ENCODE measurements around the gene RCSD1. TPM values are rescaled to one million over a fixed set of nuclear protein-coding genes. Genes with fewer than 3 reads are reported as not detected.

The RCSD1 gene
- total and polyA plus RNA-seq, 2 donors (not counting 3 experiments of a cell fraction or from before 2014, with no cell fraction given) = 0.08 to 1.00 TPM

DNA sequence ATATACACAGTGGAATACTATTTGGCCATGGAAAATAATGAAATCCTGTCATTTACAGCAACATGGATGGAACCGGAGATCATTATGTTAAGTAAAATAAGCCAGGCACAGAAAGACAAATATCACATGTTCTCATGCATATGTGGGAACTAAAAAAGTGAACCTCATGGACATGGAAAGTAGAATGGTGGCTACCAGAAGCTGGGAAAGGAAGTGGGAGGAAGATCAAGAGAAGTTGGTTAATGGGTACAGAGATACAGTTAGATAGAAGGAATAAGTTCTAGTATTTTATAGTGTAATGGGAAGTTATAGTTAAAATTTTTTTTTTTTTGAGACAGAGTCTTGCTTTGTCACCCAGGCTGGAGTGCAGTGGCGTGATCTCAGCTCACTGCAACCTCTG lies 41.7 kb upstream of the RCSD1 start:
- FAIRE-seq (no peak), DNase-seq (ENCODE audit: low read depth, low spot score) (no peak)
- no peak overlapping the region for H3K9ac ChIP-seq (replicated peaks; ENCODE audit: extremely low read depth, insufficient read depth, low read length)
- dilution Hi-C loops (cut with MboI; ENCODE audit: extremely low pct_ligation_motif_present, low sequenced_read_pairs) = no loop called here
- H3K27ac ChIP-seq (ENCODE audit: insufficient read depth, low read depth, low read length) = no peak overlapping the region
- no peaks in the 10 kb centered on the region for H4K20me1 ChIP-seq (replicated peaks; ENCODE audit: control insufficient read depth, extremely low read depth, insufficient read depth, low read length)
- H2AFZ ChIP-seq (ENCODE audit: low read depth, low read length) = no peak overlapping the region
- intact Hi-C loops (cut with micrococcal nuclease) = no loop called here
- H3K4me2 ChIP-seq (ENCODE audit: insufficient read depth, low read length) = no peak overlapping the region
- H3K79me2 ChIP-seq (ENCODE audit: control insufficient read depth, insufficient read depth, low read length) = no peaks in the 10 kb centered on the region
- no peaks in the 10 kb centered on the region for H3K27me3 ChIP-seq (ENCODE audit: control insufficient read depth in 2 of 2, insufficient read depth in 2 of 2, low read length in 2 of 2)
- no peak overlapping the region for H3K4me3 ChIP-seq (replicated peaks in 1 of 3; ENCODE audit: insufficient read depth in 1 of 3, low read depth in 1 of 3, low read length in 3 of 3)
- no TSS peak for BruUV-seq (replicated peaks)
- H3K9me1 ChIP-seq (replicated peaks; ENCODE audit: control insufficient read depth, extremely low read depth, insufficient read depth, low read length) = no peaks in the 10 kb centered on the region
- POLR2A ChIA-PET = interaction anchor here (0.7 kb wide), 1 partner anchor 43 kb away, joined by 3 read pairs; no protein-coding TSS in a partner anchor
- TF ChIP-seq FOS (IDR thresholded peaks at IDR 0.05; ENCODE audit: borderline replicate concordance, insufficient read depth, low read length) = no peak
- TF ChIP-seq, protein P1, sequence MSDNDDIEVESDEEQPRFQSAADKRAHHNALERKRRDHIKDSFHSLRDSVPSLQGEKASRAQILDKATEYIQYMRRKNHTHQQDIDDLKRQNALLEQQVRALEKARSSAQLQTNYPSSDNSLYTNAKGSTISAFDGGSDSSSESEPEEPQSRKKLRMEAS (IDR thresholded peaks at IDR 0.05; ENCODE audit: insufficient read depth, insufficient read length) = no peak
- TF ChIP-seq, protein P2, sequence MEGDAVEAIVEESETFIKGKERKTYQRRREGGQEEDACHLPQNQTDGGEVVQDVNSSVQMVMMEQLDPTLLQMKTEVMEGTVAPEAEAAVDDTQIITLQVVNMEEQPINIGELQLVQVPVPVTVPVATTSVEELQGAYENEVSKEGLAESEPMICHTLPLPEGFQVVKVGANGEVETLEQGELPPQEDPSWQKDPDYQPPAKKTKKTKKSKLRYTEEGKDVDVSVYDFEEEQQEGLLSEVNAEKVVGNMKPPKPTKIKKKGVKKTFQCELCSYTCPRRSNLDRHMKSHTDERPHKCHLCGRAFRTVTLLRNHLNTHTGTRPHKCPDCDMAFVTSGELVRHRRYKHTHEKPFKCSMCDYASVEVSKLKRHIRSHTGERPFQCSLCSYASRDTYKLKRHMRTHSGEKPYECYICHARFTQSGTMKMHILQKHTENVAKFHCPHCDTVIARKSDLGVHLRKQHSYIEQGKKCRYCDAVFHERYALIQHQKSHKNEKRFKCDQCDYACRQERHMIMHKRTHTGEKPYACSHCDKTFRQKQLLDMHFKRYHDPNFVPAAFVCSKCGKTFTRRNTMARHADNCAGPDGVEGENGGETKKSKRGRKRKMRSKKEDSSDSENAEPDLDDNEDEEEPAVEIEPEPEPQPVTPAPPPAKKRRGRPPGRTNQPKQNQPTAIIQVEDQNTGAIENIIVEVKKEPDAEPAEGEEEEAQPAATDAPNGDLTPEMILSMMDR (IDR thresholded peaks at IDR 0.05; ENCODE audit: extremely low read depth in 1 of 2, insufficient read depth in 1 of 2, low read depth in 1 of 2, low read length in 2 of 2) = no peak
- no peak for TF ChIP-seq EZH2 (IDR thresholded peaks at IDR 0.05; ENCODE audit: borderline replicate concordance, low read depth, low read length, severe bottlenecking)
- no peak for TF ChIP-seq POLR2AphosphoS5 (IDR thresholded peaks at IDR 0.05; ENCODE audit: insufficient read depth, low read depth, low read length)
- no peak for TF ChIP-seq JUN (IDR thresholded peaks at IDR 0.05; ENCODE audit: borderline replicate concordance, insufficient read depth, insufficient read length, low read depth)
- no peak for TF ChIP-seq GATA2 (IDR thresholded peaks at IDR 0.05; ENCODE audit: insufficient read depth, insufficient read length, low read depth, low read length)
- TF ChIP-seq POLR2A (IDR thresholded peaks at IDR 0.05; ENCODE audit: low read depth, low read length) = no peak
- CTCF ChIA-PET = no interaction called here
- no peaks in the 10 kb centered on the region for H3K9me3 ChIP-seq (replicated peaks; ENCODE audit: control insufficient read depth, insufficient read depth, low read length)
- no peaks in the 10 kb centered on the region for H3K4me1 ChIP-seq (ENCODE audit: control insufficient read depth, extremely low read depth, insufficient read depth, low read length)
- no peaks in the 10 kb centered on the region for H3K36me3 ChIP-seq (ENCODE audit: control insufficient read depth in 2 of 2, extremely low read depth in 1 of 2, insufficient read depth in 2 of 2, low read length in 2 of 2)
